ENCODE results near the gene UGCG. TPM values are rescaled to one million over a fixed set of nuclear protein-coding genes. Genes with fewer than 3 reads are reported as not detected.
"Not testable (repeated sequence)": the region's sequence is repeated elsewhere in the genome, so short reads cannot be mapped to it uniquely, and the experiment has no call there.

The UGCG gene
- total RNA-seq, 3 donors from 2014 or later: 22.4 to 57.1 (median 55.1) TPM

DNA sequence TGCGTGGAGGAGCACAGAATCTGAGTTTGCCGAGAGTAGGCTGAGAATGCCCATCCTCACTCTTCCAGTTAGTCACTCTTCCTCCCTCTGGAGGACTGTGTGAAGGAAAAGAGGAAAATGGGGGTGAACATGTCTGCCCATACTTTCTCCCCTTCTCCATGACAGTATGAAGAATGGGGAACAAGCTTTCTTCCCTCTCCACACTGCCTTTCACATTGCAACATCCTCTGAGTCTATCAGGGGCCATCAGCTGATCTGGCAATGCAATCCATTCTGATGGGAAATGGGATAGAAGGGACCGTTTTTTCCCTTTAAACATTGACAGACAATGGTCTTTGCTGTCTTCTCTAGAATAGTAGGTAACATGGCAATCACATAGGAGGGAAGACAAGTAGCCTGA lies 56.8 kb downstream of the UGCG start:
- TF ChIP-seq POLR2A (IDR thresholded peaks at IDR 0.05): no peak
- TF ChIP-seq, protein P1, sequence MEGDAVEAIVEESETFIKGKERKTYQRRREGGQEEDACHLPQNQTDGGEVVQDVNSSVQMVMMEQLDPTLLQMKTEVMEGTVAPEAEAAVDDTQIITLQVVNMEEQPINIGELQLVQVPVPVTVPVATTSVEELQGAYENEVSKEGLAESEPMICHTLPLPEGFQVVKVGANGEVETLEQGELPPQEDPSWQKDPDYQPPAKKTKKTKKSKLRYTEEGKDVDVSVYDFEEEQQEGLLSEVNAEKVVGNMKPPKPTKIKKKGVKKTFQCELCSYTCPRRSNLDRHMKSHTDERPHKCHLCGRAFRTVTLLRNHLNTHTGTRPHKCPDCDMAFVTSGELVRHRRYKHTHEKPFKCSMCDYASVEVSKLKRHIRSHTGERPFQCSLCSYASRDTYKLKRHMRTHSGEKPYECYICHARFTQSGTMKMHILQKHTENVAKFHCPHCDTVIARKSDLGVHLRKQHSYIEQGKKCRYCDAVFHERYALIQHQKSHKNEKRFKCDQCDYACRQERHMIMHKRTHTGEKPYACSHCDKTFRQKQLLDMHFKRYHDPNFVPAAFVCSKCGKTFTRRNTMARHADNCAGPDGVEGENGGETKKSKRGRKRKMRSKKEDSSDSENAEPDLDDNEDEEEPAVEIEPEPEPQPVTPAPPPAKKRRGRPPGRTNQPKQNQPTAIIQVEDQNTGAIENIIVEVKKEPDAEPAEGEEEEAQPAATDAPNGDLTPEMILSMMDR (IDR thresholded peaks at IDR 0.05): no peak
- no peak for TF ChIP-seq POLR2AphosphoS5 (IDR thresholded peaks at IDR 0.05)
- H3K4me3 ChIP-seq: no peak overlapping the region
- no peak for DNase-seq (ENCODE audit: low spot score in 2 of 2)
- no peaks in the 10 kb centered on the region for H3K27me3 ChIP-seq
- H3K4me1 ChIP-seq: no peaks in the 10 kb centered on the region
- no peaks in the 10 kb centered on the region for H3K36me3 ChIP-seq
- H3K27ac ChIP-seq: no peak overlapping the region
- intact Hi-C loops (cut with DNase I; ENCODE audit: low total_unique reads): no loop called here
- no peaks in the 10 kb centered on the region for H3K9me3 ChIP-seq

- Histone ChIP-seq H3K36me3 (no peaks in the 10 kb centered on the region), H3K27ac (no peak overlapping the region), H3K4me3 (no peak overlapping the region), H3K27me3 (no peaks in the 10 kb centered on the region), H3K4me1 (no peaks in the 10 kb centered on the region), H3K9me3 (no peaks in the 10 kb centered on the region)
- intact Hi-C loops (cut with DNase I; ENCODE audit: low total_unique reads): no loop called here
- TF ChIP-seq, protein P1 (IDR thresholded peaks at IDR 0.05): no peak
- TF ChIP-seq POLR2AphosphoS5 (IDR thresholded peaks at IDR 0.05) (no peak), POLR2A (IDR thresholded peaks at IDR 0.05) (no peak)
- no peak for DNase-seq (ENCODE audit: low spot score in 2 of 2)
Measured at GRCh38 chr9:111955048-111955447, 58.4 kb downstream of the UGCG start.

DNA sequence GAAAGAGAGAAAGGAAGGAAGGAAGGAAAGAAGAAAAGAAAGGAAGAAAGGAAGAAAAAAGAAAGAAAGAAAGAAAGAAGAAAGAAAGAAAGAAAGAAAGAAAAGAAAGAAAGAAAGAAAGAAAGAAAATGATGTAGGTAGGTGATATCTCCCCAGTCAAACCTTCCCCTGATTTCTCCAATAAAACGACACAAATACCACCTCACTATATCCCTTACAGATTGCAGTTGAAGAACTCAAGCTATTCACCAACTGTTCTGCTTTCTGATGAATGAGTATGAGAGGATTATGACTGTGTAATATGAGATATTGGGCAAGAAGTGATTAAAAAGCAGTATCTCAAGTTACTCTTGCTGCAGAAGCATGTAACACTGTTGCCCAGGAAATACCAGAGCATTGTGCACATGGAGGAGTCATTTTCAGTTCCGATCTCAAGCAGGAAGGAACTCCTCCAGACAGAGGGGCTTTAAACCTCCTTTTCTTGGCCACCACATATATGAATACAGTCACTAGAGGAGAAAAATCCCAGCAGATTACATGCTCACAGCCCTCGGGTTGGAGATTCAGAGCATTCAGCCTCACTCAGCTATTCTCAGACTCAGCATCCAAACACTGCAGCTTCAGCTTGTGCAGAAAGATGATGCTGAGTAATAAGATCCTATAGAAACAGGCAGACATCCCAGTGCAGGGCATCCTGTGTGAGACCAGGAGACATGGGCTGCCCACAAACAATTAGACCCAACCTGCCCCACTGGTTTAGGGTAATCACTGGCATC lies 61.4 kb downstream of the UGCG start:
- Histone ChIP-seq H3K36me3 (no peaks in the 10 kb centered on the region), H3K9me3 (no peaks in the 10 kb centered on the region), H3K27me3 (no peaks in the 10 kb centered on the region), H3K27ac (peak overlapping the region in 1 of 2 donors; percentile 45), H3K4me3 (peak overlapping the region in 1 of 3 donors; percentile 41), H3K4me1 (no peaks in the 10 kb centered on the region)
- TF ChIP-seq, protein P1 (IDR thresholded peaks at IDR 0.05): no peak
- no peak for TF ChIP-seq POLR2AphosphoS5 (IDR thresholded peaks at IDR 0.05)
- intact Hi-C loops (cut with DNase I; ENCODE audit: low total_unique reads): no loop called here
- no peak for DNase-seq (ENCODE audit: low spot score in 2 of 2)

DNA sequence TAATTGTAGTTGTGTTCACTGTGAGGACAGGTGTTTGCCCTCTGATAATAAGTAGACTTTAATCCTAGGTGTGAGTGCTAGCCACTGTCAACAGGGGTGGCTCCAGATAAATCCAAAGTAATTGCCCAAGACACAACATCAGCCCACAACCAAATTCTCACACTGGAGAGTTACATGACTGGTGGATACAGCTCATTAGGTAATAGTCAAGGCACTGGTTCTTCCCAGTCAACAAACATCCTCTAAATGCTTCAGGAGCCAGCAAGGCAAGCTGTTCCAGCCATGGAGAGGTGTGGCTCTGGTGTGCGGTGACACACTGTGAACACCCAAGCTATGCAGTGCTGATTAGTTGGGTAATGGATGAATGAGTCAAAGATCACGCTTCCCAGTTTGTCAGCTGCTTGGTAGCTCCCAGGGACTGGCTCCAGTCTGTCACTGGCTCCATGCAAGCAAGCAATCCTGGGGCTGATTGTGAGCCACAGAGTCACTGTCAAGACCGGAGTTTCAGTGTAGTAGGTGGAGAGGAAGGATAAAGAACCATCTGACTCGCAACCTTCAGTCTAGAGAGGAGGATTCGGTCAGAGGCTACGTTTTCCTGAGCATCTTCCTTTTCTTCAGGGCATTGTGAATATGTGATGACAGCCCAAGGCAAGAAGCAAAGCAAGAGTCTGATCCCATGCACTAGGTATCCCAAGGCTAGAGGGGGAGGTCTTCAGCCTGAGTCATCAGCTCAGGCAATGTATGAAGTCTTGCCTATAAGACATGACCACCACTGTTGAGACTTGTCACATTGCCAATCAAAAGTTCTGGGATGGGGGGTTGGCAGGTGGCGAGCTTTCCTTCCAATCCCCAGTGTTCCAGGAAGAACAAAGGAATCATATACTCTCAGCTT lies 63.1 kb downstream of the UGCG start:
- H3K27ac ChIP-seq: no peak overlapping the region
- no peaks in the 10 kb centered on the region for H3K4me1 ChIP-seq
- no peak overlapping the region for H3K4me3 ChIP-seq
- no peaks in the 10 kb centered on the region for H3K27me3 ChIP-seq
- TF ChIP-seq POLR2AphosphoS5 (IDR thresholded peaks at IDR 0.05) (peak in 1 of 3 donors; percentile 30), POLR2A (IDR thresholded peaks at IDR 0.05) (no peak)
- no peaks in the 10 kb centered on the region for H3K36me3 ChIP-seq
- no peaks in the 10 kb centered on the region for H3K9me3 ChIP-seq
- no peak for DNase-seq (ENCODE audit: low spot score in 2 of 2)
- intact Hi-C loops (cut with DNase I; ENCODE audit: low total_unique reads): no loop called here

GRCh38 chr9:111960485-111960884 lies 63.9 kb downstream of the UGCG start:
- H3K9me3 ChIP-seq; intact Hi-C loops (cut with DNase I; ENCODE audit: low total_unique reads); H3K4me1 ChIP-seq; H3K36me3 ChIP-seq; DNase-seq (ENCODE audit: low spot score in 2 of 2); H3K27me3 ChIP-seq; H3K4me3 ChIP-seq; H3K27ac ChIP-seq: not testable (repeated sequence)

DNA sequence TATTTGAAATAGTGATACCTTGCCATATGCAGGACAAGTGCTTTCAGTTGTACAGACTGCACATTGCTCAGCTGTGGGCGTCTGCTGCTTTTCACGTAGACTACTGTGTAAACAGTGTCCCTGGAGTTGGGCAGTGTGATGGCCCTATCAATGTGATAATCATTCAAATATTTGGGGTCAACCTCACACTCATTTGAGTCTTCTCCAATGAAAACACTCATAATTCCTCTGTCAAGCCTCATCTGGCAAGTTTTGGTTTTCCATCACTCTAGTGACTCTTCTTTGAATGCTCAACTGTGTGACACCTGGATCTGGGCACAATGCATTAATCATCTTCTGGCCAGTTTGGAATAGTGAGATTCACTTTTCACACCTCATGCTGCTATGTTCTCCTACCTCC lies 64.4 kb downstream of the UGCG start:
- TF ChIP-seq POLR2A (IDR thresholded peaks at IDR 0.05): no peak
- TF ChIP-seq, protein P1 (IDR thresholded peaks at IDR 0.05): no peak
- TF ChIP-seq POLR2AphosphoS5 (IDR thresholded peaks at IDR 0.05): no peak
- Histone ChIP-seq H3K4me3 (no peak overlapping the region), H3K27me3 (no peaks in the 10 kb centered on the region), H3K4me1 (no peaks in the 10 kb centered on the region), H3K9me3 (no peaks in the 10 kb centered on the region), H3K27ac (no peak overlapping the region), H3K36me3 (no peaks in the 10 kb centered on the region)
- DNase-seq (ENCODE audit: low spot score in 2 of 2): no peak
- intact Hi-C loops (cut with DNase I; ENCODE audit: low total_unique reads): no loop called here

All from breast epithelium (tissue), 4 donors.